Loucy (cell line): ENCODE measurements around the gene CPXM2.

ENCODE experiments used
- H2AFZ ChIP-seq: fragments of 200-600 bp; sonication (generic); 2 replicates; pipeline ENCODE4 v1.6.0; 2016; ENCODE audit warnings: antibody characterized with exemption, mild to moderate bottlenecking, low read length, moderate library complexity
- H3F3A ChIP-seq: fragments of 200-600 bp; 2 replicates; pipeline ENCODE4 v1.6.0; 2016; ENCODE audit warnings: antibody characterized with exemption, low read depth, mild to moderate bottlenecking
- H3K27me3 ChIP-seq: fragments of 200-600 bp; sonication (generic); 2 replicates; pipeline ENCODE4 v1.6.1; 2014; ENCODE audit warnings: low read length, mild to moderate bottlenecking; ENCODE audit not compliant: insufficient read depth, poor library complexity, severe bottlenecking
- H3K36me3 ChIP-seq: fragments of 200-600 bp; sonication (generic); 2 replicates; pipeline ENCODE4 v1.6.1; 2016; ENCODE audit warnings: low read length; ENCODE audit not compliant: insufficient read depth
- H3K4me1 ChIP-seq: fragments of 200-600 bp; sonication (generic); 2 replicates; pipeline ENCODE4 v1.5.1; 2014; ENCODE audit warnings: low read length, mild to moderate bottlenecking; ENCODE audit not compliant: insufficient read depth, poor library complexity, severe bottlenecking
- H3K4me2 ChIP-seq: fragments of 200-600 bp; sonication (generic); 2 replicates; pipeline ENCODE4 v1.6.0; 2014; ENCODE audit warnings: antibody characterized with exemption, low read length, low read depth, mild to moderate bottlenecking; ENCODE audit not compliant: poor library complexity, severe bottlenecking
- H3K4me3 ChIP-seq: fragments of 200-600 bp; sonication (generic); 2 replicates; pipeline ENCODE4 v1.5.1; 2014; ENCODE audit warnings: low read length, mild to moderate bottlenecking, mixed read lengths; ENCODE audit not compliant: poor library complexity, severe bottlenecking
- H3K79me2 ChIP-seq: fragments of 200-600 bp; sonication (generic); 2 replicates; pipeline ENCODE4 v1.6.1; 2014; ENCODE audit warnings: low read length; ENCODE audit not compliant: insufficient read depth
- H3K9ac ChIP-seq: fragments of 200-600 bp; sonication (generic); 2 replicates; pipeline ENCODE4 v1.6.0; 2014; ENCODE audit warnings: mild to moderate bottlenecking, low read depth, low read length, moderate library complexity; ENCODE audit not compliant: poor library complexity, severe bottlenecking
- H3K9me2 ChIP-seq: fragments of 200-600 bp; sonication (generic); replicated peaks from 2 replicates; pipeline ENCODE4 v1.6.1; 2016; ENCODE audit warnings: low read depth, low read length, mixed read lengths
- H3K9me3 ChIP-seq: fragments of 200-600 bp; sonication (generic); 2 replicates; pipeline ENCODE4 v1.6.1; 2014; ENCODE audit warnings: mild to moderate bottlenecking, antibody characterized with exemption, low read length, low read depth; ENCODE audit not compliant: insufficient read depth
- H4K20me1 ChIP-seq: fragments of 200-600 bp; sonication (generic); 2 replicates; pipeline ENCODE4 v1.6.0; 2014; ENCODE audit warnings: antibody characterized with exemption, low read length, mild to moderate bottlenecking; ENCODE audit not compliant: insufficient read depth, poor library complexity, severe bottlenecking
- CTCF ChIP-seq: fragments of 200-600 bp; sonication (generic); conservative IDR thresholded peaks from 2 replicates; pipeline ENCODE4 v1.5.1; 2014; ENCODE audit warnings: mild to moderate bottlenecking, antibody characterized with exemption, low read length
- EZH2phosphoT487 ChIP-seq: fragments of 200-600 bp; IDR thresholded peaks from 2 replicates; pipeline ENCODE4 v1.6.1; 2018; ENCODE audit warnings: antibody characterized with exemption, mild to moderate bottlenecking, moderate library complexity, borderline replicate concordance

The CPXM2 gene

GRCh38 chr10:123835575-123835974 is 56.0 kb downstream of the CPXM2 start:
- Histone ChIP-seq H3K27me3 (no peaks in the 10 kb centered on the region), H3K79me2 (no peaks in the 10 kb centered on the region), H2AFZ (no peak overlapping the region), H3F3A (no peaks in the 10 kb centered on the region), H3K9ac (no peak overlapping the region), H4K20me1 (no peaks in the 10 kb centered on the region), H3K4me1 (no peaks in the 10 kb centered on the region), H3K36me3 (no peaks in the 10 kb centered on the region), H3K4me2 (no peak overlapping the region), H3K4me3 (no peak overlapping the region), H3K9me3 (no peaks in the 10 kb centered on the region), H3K9me2 (no peaks in the 10 kb centered on the region)
- TF ChIP-seq EZH2phosphoT487 (no peak), CTCF (no peak)

- H4K20me1 ChIP-seq = no peaks in the 10 kb centered on the region
- no peak for TF ChIP-seq CTCF
- H3K4me2 ChIP-seq = no peak overlapping the region
- H3K27me3 ChIP-seq = no peaks in the 10 kb centered on the region
- no peaks in the 10 kb centered on the region for H3F3A ChIP-seq
- no peaks in the 10 kb centered on the region for H3K9me3 ChIP-seq
- H3K4me3 ChIP-seq = no peak overlapping the region
- H3K9ac ChIP-seq = no peak overlapping the region
- H3K79me2 ChIP-seq = no peaks in the 10 kb centered on the region
- H2AFZ ChIP-seq = no peak overlapping the region
- H3K9me2 ChIP-seq = no peaks in the 10 kb centered on the region
- no peaks in the 10 kb centered on the region for H3K36me3 ChIP-seq
- H3K4me1 ChIP-seq = no peaks in the 10 kb centered on the region
Observed at GRCh38 chr10:123833170-123833850, 58.3 kb downstream of the CPXM2 start.

GRCh38 chr10:123831259-123831658 is 60.3 kb downstream of the CPXM2 start:
- no peaks in the 10 kb centered on the region for H3K9me3 ChIP-seq
- H3K27me3 ChIP-seq = no peaks in the 10 kb centered on the region
- no peaks in the 10 kb centered on the region for H3K9me2 ChIP-seq
- no peak overlapping the region for H3K9ac ChIP-seq
- TF ChIP-seq EZH2phosphoT487 (no peak), CTCF (no peak)
- no peak overlapping the region for H2AFZ ChIP-seq
- H3K36me3 ChIP-seq = no peaks in the 10 kb centered on the region
- H3K4me2 ChIP-seq = no peak overlapping the region
- H3K4me1 ChIP-seq = no peaks in the 10 kb centered on the region
- H3K79me2 ChIP-seq = no peaks in the 10 kb centered on the region
- no peaks in the 10 kb centered on the region for H4K20me1 ChIP-seq
- no peak overlapping the region for H3K4me3 ChIP-seq
- no peaks in the 10 kb centered on the region for H3F3A ChIP-seq
